NCI-H2196 (cell line): ENCODE results near the gene TNRC18.
"Not testable (repeated sequence)": the region's sequence is repeated elsewhere in the genome, so short reads cannot be mapped to it uniquely, and the experiment has no call there.

Experiments used
- DNase-seq: peaks from one replicate; lab custom pipeline; 2025; ENCODE audit not compliant: unreplicated experiment; lab: John Stamatoyannopoulos, UW

TNRC18 gene

GRCh38 chr7:5323800-5324781 lies 99.5 kb downstream of the TNRC18 start:
- DNase-seq = not testable (repeated sequence)

GRCh38 chr7:5322621-5323410 lies 100.8 kb downstream of the TNRC18 start:
- DNase-seq = no peak

- DNase-seq = no peak
Observed at GRCh38 chr7:5320802-5321396, 102.7 kb downstream of the TNRC18 start.

GRCh38 chr7:5320391-5320790 lies 103.2 kb downstream of the TNRC18 start:
- DNase-seq = no peak

GRCh38 chr7:5318613-5319012 lies 105.0 kb downstream of the TNRC18 start:
- not testable (repeated sequence) for DNase-seq

GRCh38 chr7:5315761-5316160 lies 107.9 kb downstream of the TNRC18 start:
- DNase-seq = no peak

- DNase-seq = no peak
Observed at GRCh38 chr7:5314864-5315263, 108.8 kb downstream of the TNRC18 start.

GRCh38 chr7:5313076-5313885 lies 110.4 kb downstream of the TNRC18 start:
- DNase-seq = not testable (repeated sequence)

- DNase-seq = not testable (repeated sequence)
Observed at GRCh38 chr7:5312276-5313070, 111.2 kb downstream of the TNRC18 start.

GRCh38 chr7:5310822-5311405 lies 112.7 kb downstream of the TNRC18 start:
- DNase-seq = no peak

GRCh38 chr7:5309146-5309545 lies 114.5 kb downstream of the TNRC18 start:
- DNase-seq = no peak

GRCh38 chr7:5307221-5308142 lies 116.2 kb downstream of the TNRC18 start:
- not testable (repeated sequence) for DNase-seq

- not testable (repeated sequence) for DNase-seq
Observed at GRCh38 chr7:5305050-5305449, 118.6 kb downstream of the TNRC18 start.

GRCh38 chr7:5303591-5304505 lies 119.8 kb downstream of the TNRC18 start:
- no peak for DNase-seq

GRCh38 chr7:5303061-5303460 lies 120.6 kb downstream of the TNRC18 start:
- no peak for DNase-seq

- no peak for DNase-seq
Observed at GRCh38 chr7:5302577-5302976, 121.1 kb downstream of the TNRC18 start.

- DNase-seq = no peak
Observed at GRCh38 chr7:5300366-5300765, 123.3 kb downstream of the TNRC18 start.
